Embryonic facial prominence (tissue), 1 donor: ENCODE data around the gene SPATA9.

Experiments
- DNase-seq: peaks from one replicate; pipeline ENCODE4 v3.0.0-alpha.2; 2016; ENCODE audit errors: extremely low spot score

SPATA9 gene

DNA sequence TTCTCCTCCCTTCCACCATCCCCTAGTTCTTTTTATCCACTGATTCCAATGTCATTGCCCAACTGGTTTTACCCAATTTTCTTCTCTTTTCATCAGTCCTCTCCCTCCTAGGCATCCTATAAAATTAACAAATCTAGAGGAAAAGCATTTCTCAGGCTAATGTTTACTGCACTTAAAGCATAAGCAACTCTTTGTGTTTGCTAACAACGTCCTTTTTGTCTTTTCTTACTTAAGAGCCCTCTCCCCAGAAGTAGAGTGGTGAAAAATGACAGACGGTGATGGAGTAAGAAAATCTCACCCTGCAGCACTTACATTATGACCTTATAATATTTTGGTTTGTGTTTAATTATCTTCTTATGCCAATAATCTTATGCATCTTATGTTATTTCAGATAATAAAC lies 1.6 kb upstream of the SPATA9 start:
- no peak for DNase-seq

DNA sequence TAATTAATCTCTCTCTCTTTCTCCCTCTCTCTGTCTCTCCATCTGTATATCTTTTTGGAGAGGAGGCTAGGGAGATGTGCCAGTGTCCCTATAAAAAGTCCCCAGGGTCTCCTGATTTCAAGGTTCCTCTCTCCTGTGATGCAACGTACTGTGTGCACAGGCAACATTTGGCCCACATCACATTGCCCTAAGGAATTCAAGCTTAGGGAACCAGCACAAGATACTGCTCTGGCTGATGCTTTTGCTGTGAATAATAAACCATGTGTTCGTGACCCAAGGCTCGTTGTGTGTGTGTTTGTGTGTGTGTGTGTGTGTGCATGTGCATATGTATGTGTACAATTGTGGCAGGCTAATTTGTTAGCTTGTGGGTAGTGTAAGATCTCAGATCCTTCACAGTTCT lies 9.7 kb downstream of the SPATA9 start:
- DNase-seq = no peak

GRCh38 chr5:95672641-95673040 lies 10.2 kb downstream of the SPATA9 start:
- DNase-seq = no peak

DNA sequence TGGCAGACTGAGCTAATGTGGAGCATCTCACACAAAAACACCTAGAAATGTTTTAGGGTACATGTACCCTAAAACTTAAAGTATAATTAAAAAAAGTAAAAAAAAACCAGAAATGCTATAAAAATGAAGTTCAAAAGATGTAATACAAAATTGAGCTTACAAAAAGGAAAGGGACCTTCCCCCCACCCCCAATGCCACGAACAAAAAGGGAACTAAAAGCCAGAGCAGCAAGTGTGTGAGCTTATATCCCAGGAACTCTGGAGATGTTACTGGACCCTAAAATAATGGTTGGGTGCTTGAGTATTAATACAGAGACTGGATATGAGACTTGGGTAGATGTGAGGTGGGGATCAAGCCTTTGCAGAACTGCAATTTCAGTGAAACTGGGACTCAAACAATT lies 11.0 kb downstream of the SPATA9 start:
- DNase-seq = no peak

GRCh38 chr5:95670568-95670967 lies 12.2 kb downstream of the SPATA9 start:
- DNase-seq = no peak

GRCh38 chr5:95669985-95670384 lies 12.8 kb downstream of the SPATA9 start:
- no peak for DNase-seq

- no peak for DNase-seq
Observed at GRCh38 chr5:95669540-95669939, 13.3 kb downstream of the SPATA9 start.

DNA sequence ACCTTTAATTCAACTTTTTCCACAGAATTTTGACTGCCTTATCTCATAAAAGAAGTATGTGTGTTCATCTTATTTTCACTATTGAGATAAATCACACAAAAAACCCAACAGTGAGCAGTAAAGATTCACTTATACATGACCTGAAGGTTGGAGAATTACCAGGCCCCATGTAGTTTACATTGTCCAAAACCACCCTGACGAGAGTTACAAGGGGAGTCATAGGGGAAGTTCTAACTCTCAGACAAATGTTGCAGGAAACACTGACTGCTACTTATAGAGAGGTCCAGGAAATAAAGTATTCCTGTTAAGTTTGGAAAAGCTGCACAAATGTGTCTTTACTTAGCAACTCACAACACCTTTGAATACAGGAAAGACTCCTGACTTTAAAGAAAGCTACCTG lies 14.1 kb downstream of the SPATA9 start:
- DNase-seq = no peak

DNA sequence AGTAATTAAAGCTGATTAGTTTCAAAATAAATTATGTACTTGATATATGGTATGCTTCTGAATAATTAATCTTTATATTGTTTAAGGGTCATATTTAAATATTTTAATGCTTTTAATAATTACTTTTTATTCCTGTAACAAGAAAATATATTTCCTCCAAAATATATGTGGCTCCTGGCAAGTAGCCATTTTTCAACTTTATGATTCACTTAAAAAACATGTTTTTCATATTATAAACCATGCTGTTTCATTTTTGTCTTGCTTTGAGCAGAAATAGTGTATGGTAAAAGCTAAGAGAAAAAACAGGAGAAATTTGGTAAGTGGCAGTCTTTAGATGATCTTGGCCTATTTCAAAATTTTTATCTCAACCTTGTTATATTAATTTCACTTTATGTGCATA lies 14.6 kb downstream of the SPATA9 start:
- DNase-seq = no peak

GRCh38 chr5:95667678-95668077 lies 15.1 kb downstream of the SPATA9 start:
- DNase-seq = no peak

- DNase-seq = no peak
Observed at GRCh38 chr5:95667061-95667618, 15.7 kb downstream of the SPATA9 start.

GRCh38 chr5:95664204-95664786 lies 18.5 kb downstream of the SPATA9 start:
- DNase-seq = no peak

DNA sequence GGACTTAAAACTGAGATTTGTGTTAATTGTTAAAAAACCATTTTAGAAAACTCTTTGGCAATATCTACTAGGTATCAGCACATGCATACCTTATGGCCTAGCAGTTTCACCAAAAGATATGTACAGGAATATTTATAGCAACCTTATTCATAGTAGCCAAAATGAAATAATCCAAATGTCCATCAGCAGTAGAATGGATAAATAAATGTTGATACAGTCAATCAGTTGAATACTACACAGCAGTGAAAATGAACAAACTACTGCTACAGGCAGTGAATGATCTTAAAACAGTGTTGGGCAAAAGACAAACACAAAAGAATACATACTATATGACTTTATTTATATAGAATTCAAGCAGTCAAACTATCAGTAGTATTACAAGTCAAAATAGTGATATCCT lies 19.8 kb downstream of the SPATA9 start:
- DNase-seq = no peak

DNA sequence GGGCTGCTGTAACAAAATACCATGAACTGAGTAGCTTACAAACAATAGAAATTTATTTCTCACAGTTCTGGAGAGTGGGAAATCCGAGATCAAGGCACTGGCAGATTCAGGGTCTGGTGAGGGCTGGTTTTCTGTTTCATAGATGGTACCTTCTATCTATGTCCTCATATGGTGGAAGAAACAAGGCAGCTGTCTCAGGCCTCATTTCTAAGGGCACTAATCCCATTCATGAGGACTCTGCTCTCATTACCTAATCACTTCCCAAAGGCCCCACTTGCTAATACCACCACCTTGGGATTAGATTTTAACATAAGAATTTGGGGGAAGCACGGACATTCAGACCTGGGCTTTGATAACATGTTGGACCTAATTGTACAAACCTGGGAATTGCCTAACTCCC lies 22.7 kb downstream of the SPATA9 start:
- no peak for DNase-seq

DNA sequence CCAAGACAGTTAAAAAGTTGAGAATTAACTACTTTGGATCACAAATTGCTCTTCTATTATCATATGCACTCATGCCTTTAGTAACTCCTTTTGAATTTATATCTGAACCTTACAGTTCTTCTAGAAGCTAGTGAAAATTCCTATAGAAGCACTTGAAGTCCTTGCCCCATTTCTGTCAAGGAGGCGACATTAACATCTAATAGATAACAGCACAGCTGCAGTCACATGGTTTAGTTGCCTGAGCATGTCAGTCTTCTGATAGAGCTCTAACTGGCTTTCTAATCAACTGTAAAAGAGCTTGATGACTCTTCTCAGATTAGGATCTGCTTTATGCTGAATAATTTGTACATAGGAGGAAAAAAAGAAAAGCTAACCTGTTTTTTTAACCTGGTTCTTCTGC lies 27.2 kb downstream of the SPATA9 start:
- DNase-seq = no peak

DNA sequence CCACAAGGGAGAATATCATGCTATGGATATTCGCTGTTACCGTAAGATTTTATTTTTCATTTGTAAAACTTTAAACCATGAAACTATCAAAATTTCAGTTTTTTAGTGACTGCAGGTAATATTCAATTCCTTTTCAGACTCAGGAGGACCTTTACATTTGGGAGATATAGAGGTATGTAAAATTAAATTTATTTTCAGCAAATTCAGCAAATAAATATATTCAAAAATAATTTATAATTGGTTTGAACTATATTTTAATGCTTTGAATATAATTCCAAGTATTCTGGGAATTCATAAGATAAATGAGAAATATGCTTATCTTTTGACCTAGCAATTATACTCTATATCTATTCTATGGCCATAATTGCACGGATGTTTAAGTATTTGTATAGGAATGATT lies 28.6 kb downstream of the SPATA9 start:
- no peak for DNase-seq

- no peak for DNase-seq
Observed at GRCh38 chr5:95652849-95653248, 29.9 kb downstream of the SPATA9 start.

DNA sequence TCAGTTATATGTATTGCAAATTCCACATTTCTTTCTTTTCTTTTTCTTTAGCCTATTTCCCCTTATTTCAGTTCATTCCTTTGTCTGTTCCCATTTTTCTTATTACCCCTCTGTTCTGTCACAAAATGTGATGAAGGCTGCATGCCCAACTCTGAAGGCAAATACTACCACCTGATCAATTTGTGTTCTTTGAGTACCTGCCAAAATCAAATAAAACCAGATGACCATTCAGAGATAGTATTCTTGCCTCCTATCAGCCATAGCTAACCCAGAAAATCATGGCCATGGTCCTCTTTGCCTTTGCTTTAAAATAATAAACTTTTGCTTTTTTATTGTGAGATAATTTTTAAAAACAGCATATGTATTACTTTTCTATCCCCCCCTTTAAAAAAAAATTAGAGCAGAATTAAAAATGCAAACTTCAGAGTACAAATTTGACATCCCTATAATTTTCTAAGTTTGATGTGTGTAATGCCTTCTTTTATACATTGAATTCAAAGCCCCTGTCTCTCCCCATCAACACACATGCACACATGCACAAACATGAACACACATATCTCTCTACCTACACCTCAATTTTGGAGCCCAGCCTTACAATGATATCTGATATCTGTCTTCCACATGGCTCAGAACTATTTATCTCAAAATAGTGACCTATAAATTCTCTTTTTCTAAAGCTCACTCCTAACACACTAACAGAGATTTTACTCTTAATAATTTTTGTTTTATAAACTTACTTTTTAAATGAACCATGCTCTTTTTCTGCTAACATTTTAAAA lies 32.8 kb downstream of the SPATA9 start:
- DNase-seq = no peak

DNA sequence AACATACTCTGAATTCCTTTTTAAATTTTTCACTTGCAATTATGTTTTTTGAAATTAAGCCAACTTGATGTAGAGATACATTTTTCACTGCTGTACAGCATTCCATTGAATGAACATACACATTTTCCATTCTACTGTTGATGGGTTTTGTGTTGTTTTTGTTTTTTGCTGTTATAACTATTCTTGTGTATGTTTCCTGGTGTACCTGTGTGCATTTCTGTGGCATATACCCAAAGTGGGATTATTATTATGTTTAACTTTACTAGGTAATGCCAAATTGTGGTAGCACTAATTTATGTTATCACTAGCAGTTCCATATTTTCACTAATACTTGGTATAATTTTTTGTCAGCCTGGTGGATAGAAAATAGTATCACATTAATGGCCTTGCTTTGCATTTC lies 33.5 kb downstream of the SPATA9 start:
- DNase-seq = no peak

GRCh38 chr5:95647886-95648860 lies 34.6 kb downstream of the SPATA9 start:
- DNase-seq = no peak

DNA sequence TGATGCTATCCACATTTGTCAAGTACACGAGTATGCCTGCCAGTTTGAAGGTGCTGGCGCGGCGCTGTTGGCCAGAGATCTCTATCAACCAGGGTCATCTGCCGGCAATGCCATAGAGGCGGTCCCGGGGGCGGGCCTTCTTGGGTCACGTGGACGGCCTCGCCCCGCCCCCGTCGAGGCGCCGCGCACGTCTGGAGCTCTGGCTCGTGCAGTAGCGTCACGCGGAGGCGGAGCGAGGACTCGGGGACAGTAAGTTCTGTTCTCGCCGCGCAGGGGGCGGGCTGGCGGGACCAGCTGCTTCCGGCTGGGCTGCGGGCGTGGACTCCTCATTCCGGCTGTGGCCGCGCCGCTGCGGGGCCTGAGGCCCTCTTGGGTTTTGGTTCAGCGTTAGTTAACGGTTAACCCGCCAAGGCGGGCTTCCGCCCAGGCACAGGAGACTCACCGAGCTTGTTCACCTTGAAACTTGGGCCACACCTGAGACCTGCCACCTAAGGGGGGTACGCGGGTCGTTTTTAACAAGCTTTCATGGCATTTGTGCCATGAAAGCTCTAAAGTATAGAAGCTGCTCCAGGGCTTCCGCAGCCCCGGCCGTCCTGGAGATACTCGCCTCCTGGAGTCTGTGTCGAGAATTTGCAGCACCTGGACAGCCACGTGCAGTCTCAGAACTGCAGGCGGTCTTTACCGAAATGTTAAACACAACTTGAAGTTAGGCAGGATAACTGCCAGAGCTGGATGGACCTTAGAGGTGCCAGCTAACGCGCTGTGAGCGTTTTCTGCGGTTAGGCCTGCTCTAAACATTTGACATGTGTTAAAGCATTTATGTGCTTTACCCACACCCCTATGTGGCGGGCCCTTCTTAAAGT lies 36.0 kb downstream of the SPATA9 start, which contains the start of gene RFESD:
RFESD (plus strand) TSS at position 209 of the 863 bp plus-strand sequence. CDS start 5,495 bp downstream, outside the sequence.
- peak; percentile 88 for DNase-seq
